Stimulated activated CD4-positive, alpha-beta T cell treated with anti-CD3 and anti-CD28 coated beads, Interleukin-15, amount 100 ng/mL, for 1 hour (primary cell): Measurements from ENCODE around the gene TRIM44.

Experiments
- DNase-seq, 2 donors: peaks; one replicate each; pipeline ENCODE4 v3.0.0-alpha.2; 2020; ENCODE audit warnings: low read depth in 1 of 2, low spot score in 1 of 2

TRIM44 gene

GRCh38 chr11:35671396-35672127 lies 9.0 kb downstream of the TRIM44 start:
- no peak for DNase-seq

- no peak for DNase-seq
Measured at GRCh38 chr11:35672608-35673007, 10.0 kb downstream of the TRIM44 start.

DNA sequence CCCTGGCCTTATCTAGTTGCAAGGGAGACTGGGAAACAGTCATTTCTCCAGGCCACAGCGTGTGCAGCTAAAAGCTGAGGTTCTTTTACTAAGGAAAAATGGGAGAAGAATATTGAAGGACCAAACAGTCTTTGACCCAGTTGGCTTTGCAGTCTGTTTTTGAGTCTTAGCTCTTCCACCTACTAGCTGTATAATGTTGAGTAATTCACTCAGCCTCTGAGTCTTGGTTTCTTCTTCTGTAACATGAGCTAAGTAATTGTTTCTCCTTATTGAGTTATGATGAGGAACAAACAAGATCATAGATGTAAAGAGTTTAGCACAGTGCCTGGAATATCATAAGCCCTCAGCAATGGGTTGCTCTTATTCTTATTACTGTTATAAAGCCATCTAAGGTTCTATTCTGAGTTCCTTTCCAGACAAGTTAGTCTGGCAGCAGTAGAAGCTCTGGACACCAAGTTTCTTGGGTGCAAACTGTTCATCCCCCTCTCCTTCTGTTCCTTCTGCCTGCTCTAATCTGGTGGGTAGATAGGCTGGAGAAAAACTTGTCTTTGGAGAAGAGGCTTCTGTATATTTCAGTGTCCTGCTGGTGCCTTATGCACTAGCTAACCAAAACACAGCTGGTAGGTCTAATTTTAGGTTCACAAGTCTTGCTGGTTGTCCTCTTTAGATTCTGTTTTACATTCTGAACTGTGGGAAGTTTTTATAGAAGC lies 13.5 kb downstream of the TRIM44 start:
- no peak for DNase-seq

- no peak for DNase-seq
Measured at GRCh38 chr11:35676611-35676965, 14.0 kb downstream of the TRIM44 start.

GRCh38 chr11:35677904-35678303 lies 15.3 kb downstream of the TRIM44 start:
- DNase-seq: no peak

- DNase-seq: no peak
Measured at GRCh38 chr11:35678471-35678870, 15.9 kb downstream of the TRIM44 start.

GRCh38 chr11:35678975-35679374 lies 16.4 kb downstream of the TRIM44 start:
- DNase-seq: no peak

- no peak for DNase-seq
Measured at GRCh38 chr11:35680506-35680905, 17.9 kb downstream of the TRIM44 start.

- no peak for DNase-seq
Measured at GRCh38 chr11:35681163-35681767, 18.7 kb downstream of the TRIM44 start.

- DNase-seq: no peak
Measured at GRCh38 chr11:35682230-35683173, 19.9 kb downstream of the TRIM44 start.

GRCh38 chr11:35683728-35684339 lies 21.3 kb downstream of the TRIM44 start:
- no peak for DNase-seq

DNA sequence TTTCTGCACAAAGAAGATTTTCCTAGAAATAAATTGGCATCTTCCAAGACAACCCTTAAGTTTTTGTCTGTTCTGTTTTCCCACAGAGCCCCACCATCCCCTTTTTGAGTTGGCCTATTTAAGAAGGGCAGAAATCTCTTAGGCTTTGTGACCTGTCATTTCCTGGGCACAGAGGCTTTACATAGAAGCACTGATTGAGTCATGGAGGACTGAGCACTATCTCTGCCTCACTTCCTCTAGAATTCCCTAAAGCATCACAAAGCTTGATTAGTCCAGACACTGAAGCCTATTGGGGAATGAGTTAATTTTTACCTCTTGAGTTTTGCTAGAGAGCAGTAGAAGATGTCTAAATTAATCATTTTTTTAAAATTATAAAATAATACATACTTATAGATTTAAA lies 25.4 kb downstream of the TRIM44 start:
- no peak for DNase-seq

DNA sequence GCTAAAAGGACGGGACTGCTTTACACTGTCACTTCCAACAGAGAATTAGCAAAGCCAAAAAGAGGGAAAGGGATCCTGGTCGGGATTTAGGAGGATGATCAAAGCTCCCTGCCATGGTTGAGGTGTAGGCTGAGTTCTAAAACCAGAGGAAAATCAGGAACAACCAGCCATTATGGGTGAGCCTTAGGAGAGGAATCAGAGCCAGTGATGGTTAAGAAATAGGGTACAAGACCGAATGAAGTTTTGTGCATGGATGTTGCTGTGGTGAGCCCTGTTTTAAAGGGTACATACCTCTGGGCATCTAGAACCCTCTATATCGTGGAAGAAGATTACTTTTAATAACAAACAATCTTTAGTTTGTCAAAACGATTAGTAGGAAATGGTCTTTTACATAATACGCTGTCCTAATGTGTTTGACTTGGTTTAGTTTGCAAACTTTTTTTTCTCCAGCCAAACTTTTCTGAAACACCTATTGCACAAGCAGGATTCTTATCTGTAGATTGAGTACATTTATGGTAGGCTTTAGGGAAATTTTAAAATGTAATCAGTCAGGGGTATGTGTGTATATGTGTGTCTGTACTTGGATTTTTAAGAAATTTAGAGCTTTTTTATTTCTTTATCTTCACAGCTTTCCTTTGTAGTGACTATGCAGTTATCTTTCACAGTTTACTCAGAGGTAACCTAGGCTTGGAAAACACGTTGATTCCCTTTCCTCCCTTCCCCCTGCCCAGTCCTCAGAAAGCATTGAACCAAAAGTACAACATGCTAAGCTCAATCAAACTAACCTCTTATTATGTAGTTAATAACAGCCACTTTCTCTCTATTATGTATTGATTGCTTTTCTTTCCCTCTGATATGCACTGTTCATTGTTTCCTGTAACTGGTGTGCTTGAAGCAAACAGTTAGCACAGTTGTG lies 26.8 kb downstream of the TRIM44 start:
- DNase-seq: no peak

DNA sequence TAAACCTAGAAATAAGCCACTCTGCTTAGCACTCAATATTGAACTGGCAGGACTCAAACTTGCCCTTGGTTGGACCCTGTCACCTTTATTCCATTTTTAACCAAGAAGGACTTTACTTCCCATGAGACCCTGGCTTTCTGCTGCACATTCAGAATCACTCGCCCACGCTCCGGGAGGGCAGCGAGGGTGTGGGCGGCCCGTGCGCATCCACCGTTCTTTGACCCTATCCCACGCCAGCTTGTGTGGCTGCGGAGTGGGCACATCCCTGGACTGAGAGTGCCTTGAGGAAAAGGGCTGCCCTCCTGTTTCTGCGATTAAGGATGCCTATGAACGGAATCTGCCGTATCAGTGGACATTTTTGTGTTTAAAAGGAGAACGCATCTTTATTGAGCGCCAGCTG lies 39.6 kb downstream of the TRIM44 start:
- no peak for DNase-seq

GRCh38 chr11:35709376-35709775 lies 46.8 kb downstream of the TRIM44 start:
- no peak for DNase-seq

- no peak for DNase-seq
Measured at GRCh38 chr11:35711173-35711910, 48.8 kb downstream of the TRIM44 start.

GRCh38 chr11:35711924-35712323 lies 49.3 kb downstream of the TRIM44 start:
- DNase-seq: no peak

- no peak for DNase-seq
Measured at GRCh38 chr11:35712533-35712932, 50.0 kb downstream of the TRIM44 start.
